ENCODE results near the gene FAM107B.

GRCh38 chr10:14588084-14588937 lies 186.4 kb downstream of the FAM107B start:
- TF ChIP-seq CTCF (IDR thresholded peaks at IDR 0.05) (no peak), POLR2A (IDR thresholded peaks at IDR 0.05) (no peak)

Data from heart left ventricle (tissue), 13 donors.